Hepatic stellate cell (primary cell): ENCODE measurements around the gene TIMP3.

ENCODE experiments used
- DNase-seq: peaks from one replicate; pipeline ENCODE4 v3.0.0; 2011; ENCODE audit warnings: low spot score

The TIMP3 gene

GRCh38 chr22:32830473-32830872 is 29.0 kb downstream of the TIMP3 start:
- no peak for DNase-seq

GRCh38 chr22:32830957-32831356 is 29.5 kb downstream of the TIMP3 start:
- DNase-seq: no peak

DNA sequence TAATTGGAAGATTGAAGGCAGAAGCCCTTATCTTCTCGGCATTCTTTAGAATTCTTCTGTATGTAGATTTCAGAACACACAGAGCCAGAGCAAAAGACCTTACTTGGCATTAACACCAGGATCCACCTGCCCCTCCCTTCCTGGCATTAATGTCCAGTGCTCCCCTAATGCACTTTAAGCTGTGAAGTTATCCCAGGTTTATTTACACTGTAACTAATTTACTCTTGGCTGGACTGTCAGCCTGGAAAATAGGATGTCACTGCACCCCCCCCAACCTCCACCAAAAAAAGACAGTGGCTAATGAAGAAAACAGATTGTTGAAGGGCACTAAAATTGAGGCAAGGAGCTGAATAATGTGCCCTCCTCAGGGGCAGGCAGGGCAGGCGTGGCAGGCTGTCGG is 30.1 kb downstream of the TIMP3 start:
- no peak for DNase-seq

- no peak for DNase-seq
Measured at GRCh38 chr22:32832174-32832573, 30.7 kb downstream of the TIMP3 start.

DNA sequence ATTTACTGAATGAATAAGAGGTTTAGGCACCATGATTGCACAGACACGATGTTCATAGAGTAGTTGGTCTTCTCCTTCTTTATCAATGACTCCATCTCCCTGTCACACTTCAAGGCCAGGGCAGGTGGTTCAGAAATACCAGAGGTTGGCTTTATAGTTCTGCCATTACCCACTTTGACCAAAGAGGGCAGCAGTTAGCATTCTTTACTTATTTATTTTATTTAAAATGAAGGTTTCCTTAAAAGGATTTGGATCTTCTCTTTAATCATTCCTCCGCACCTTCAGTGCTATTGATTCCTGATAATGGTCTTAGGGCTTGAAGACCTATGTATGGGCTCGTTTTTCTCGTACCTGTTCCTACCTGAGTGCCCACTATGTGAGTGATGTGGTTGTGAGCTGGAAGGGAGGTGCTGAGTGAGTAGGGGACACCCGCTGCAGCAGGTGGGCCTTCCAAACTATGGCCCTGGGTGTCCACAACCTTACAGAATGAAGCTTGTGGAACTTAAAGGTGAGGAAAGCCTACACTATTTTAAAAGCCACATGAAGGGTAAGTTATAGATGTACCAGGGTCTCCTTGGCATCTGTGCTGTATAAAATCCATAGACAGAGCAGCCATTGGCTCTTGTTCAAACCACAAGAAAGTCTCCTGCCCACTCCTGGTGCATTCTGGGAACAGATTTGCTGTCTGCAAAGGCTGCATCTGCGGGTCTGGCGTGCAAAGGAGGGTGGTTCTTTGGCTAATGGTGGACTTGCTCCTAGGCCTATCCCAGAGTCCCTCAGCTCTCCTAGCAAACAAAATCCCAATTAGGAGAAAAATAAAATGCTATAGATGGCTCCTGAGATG is 35.0 kb downstream of the TIMP3 start:
- no peak for DNase-seq

GRCh38 chr22:32837142-32837541 is 35.6 kb downstream of the TIMP3 start:
- no peak for DNase-seq

GRCh38 chr22:32837803-32838202 is 36.3 kb downstream of the TIMP3 start:
- DNase-seq: no peak

GRCh38 chr22:32839831-32840584 is 38.5 kb downstream of the TIMP3 start:
- peak; percentile 54 for DNase-seq

DNA sequence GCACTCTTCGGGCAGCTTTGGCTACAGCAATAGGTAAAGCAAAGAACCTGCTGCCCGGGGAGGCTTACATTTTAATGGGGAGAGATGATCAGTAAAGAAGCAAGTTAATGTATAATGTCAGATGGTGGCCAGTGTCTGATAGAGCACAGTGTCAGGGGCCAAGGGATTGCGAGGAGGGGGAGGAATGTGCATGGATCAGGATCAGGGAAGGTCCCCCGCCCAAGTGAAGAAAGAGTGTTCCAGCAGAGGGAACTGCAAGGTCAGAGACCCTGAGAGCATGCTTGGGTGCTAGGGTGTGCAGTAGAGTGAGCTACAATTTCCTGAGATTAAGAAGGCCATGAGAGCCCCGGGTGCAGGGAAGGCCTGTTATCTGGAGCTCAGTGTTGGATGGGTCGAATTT is 39.7 kb downstream of the TIMP3 start:
- DNase-seq: no peak

- no peak for DNase-seq
Measured at GRCh38 chr22:32842486-32842885, 41.0 kb downstream of the TIMP3 start.

- DNase-seq: no peak
Measured at GRCh38 chr22:32843300-32843699, 41.8 kb downstream of the TIMP3 start.

DNA sequence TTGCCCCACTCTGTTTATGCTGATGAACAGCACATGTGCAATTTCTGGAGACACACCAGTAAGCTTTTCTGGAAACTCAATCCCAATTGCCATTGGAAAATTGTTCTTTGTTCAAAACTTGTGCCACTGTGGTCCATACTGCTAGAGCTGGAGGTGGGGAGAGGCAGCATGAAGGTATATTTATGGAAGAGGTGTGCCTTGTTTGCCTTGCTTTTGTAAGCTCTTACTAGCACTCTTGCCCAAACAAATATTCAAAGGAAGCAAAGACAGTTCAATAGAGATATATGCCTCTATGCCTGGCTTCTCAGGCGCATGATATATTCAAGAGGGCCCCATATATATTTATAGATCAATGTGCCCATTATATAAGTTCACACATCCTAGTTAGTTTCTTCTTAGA is 42.7 kb downstream of the TIMP3 start:
- no peak for DNase-seq

- no peak for DNase-seq
Measured at GRCh38 chr22:32846780-32847491, 45.4 kb downstream of the TIMP3 start.

DNA sequence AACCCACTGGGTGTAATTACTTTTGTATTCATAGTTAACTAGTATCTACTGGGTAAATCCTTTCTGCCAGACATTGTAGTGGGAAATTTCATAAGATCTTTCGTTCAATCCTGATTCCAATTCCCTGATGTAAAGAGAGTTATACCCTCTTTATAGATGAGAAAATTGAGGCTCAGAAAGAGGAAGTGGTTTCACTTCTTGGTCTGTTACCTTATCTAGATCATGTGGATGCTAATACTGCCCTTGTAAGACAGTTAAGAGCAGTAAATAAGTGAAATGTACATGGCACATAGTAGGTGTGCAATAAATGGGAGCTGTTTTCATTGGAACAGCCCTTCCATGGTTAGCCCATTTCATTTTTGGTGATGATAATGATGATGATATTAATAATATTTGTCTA is 46.7 kb downstream of the TIMP3 start:
- no peak for DNase-seq

DNA sequence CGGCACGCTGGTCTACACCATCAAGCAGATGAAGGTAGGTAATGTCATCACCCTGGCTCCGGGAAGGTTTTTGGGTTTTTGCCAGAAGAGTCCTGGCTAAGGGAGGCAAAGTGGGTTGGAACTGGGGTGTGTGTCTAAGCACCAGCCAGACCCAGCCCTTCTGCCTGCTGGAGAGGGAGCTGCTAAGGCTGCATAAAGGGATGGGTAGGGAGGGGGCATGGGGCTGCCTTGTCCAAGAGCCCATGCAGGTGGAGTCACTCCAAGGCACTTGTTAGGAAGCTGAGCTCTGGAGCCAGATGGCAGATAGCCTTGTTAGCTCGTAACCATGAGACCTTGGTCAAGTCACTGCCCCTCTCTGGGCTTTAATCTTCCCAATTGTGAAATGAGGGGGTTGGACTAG is 48.0 kb downstream of the TIMP3 start:
- DNase-seq: no peak

DNA sequence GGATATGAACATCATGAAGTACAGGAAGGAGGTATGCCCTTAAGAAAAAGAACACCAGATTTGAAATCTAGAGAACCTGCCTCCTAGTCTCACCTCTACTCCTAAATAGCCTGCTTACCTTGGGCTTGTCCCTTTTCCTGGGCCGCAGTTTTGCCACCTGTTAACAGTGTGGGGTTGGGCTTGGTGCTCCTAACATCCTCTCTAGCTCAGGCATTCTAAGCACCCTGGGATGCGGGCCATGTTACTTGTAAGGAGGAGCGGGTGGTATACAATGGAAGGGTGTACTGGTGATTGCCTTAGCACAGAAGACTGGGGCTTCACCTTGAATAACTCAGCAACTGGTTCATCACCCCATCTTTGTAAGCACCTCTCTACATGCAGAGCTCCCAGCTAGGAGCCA is 48.7 kb downstream of the TIMP3 start:
- DNase-seq: no peak

GRCh38 chr22:32850591-32851517 is 49.3 kb downstream of the TIMP3 start:
- DNase-seq: no peak

DNA sequence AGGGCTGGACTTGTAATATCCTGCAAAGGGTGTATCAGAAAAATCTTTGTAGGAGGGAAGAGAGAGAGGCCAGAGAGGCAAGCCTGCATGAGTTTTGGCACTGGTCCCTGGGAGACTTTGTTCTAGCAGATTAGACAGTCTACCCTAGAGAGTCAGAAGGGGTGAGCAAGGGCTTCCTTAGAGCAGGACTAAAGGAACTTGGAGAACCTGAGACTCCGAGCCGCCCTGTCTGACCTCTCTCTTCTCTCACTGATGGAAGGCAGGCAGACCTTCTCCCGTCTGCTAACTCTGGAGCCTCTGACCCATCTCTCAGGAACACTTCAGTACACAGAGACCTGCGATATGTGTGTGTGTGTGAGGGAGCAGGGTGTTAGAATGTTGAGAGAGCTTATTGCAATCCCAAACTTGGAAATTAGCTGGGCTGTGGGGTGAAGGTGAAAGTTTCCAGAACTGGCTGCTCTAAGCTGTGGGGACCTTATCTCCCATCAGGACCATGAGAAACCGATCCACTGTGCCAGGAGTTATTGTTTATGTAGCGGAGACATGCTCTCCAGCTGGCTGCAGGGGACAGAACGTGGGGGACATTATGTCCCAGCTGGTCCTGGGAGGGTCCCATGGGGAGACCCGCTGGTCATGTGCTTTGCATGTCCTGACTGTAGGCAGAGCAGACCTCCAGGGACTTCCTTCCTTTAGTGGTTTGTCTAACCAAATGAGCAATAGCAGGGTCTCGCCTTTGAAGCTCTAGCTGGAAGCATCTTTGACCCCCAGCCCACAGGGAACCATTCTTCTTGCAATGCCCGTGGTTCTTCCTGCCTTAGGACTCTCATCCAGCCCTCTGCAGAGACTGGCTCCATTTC is 51.1 kb downstream of the TIMP3 start:
- DNase-seq: no peak

DNA sequence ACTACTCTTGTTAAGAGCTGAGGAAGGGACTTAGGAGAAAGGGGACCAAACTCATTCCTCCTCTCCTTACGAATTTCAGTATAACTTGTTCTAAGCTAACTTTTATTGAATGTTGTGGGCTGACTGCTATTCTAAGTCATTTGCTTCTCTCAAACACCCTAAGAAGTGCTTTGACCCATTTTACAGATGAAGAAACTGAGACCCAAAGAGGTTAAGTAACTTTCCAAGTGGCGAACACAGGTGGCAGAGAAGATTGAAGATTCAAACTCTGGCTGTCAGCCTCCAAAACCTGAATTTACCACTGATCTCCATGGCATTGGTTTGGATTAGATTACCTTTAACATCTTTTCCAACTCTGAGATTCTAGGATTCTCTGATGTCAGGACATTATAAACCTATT is 52.2 kb downstream of the TIMP3 start:
- no peak for DNase-seq

DNA sequence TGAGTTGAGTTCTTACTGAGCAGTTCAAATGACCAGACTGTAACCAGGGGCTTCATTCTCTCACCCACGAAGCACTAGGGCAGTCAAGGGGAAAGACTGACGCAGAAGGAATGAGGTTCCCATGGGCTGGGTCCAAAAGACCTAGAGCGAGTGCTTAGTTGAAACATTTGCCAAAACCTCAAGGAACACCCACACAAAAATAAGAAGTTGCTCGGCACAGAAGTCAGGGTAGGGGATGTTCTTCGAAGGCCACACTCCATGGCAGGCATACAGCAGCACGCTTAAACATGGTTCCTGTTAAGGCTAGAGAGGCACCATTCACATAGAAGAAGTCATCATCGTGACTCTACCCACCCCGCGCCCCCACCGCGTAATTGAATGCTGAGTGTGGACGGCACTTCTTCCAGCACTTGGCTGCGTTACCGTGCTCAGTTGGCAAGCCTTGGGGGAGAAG is 52.9 kb downstream of the TIMP3 start:
- no peak for DNase-seq
